ENCODE results near the gene OR2A14. TPM values are rescaled to one million over a fixed set of nuclear protein-coding genes. Genes with fewer than 3 reads are reported as not detected.

Gene OR2A14
- total and polyA plus RNA-seq, 2 experiments from 2014 or later, result not detected

GRCh38 chr7:144085978-144086377 lies 37.0 kb upstream of the OR2A14 start, which contains the start of gene OR2A12 (continued):
- no peak for TF ChIP-seq CTCF (conservative IDR thresholded peaks at IDR 0.05; ENCODE audit: low read depth in 2 of 2)

- Histone ChIP-seq H3K9me2 (ENCODE audit: insufficient read depth) (no peaks in the 10 kb centered on the region), H2AFZ (no peak overlapping the region), H3K36me3 (ENCODE audit: insufficient read depth) (no peaks in the 10 kb centered on the region), H3K4me2 (no peak overlapping the region), H3K27me3 (ENCODE audit: insufficient read depth) (no peaks in the 10 kb centered on the region), H4K20me1 (replicated peaks; ENCODE audit: insufficient read depth) (no peaks in the 10 kb centered on the region), H3F3A (replicated peaks; ENCODE audit: low read depth) (no peaks in the 10 kb centered on the region), H3K27ac (ENCODE audit: low read depth) (no peak overlapping the region), H3K4me1 (ENCODE audit: insufficient read depth) (no peaks in the 10 kb centered on the region; the same call in 1 of the 2 replicates), H3K4me3 (no peak overlapping the region), H3K79me2 (replicated peaks; ENCODE audit: insufficient read depth) (no peaks in the 10 kb centered on the region)
- TF ChIP-seq JUNB (IDR thresholded peaks at IDR 0.05; ENCODE audit: unreplicated experiment), result no peak
- no peak for TF ChIP-seq CREB1 (CRISPR knock-in tag; IDR thresholded peaks at IDR 0.05; ENCODE audit: low read depth)
- no peak for TF ChIP-seq CTCF (conservative IDR thresholded peaks at IDR 0.05; ENCODE audit: low read depth in 2 of 2)
- no peak for TF ChIP-seq EZH2 (IDR thresholded peaks at IDR 0.05; ENCODE audit: low read depth, unreplicated experiment)
- TF ChIP-seq ETS1 (IDR thresholded peaks at IDR 0.05), result no peak
- TF ChIP-seq ZNF462 (CRISPR knock-in tag; IDR thresholded peaks at IDR 0.05), result no peak
- Mint-ChIP-seq H3K27ac (no peak overlapping the region), H3K27me3 (ENCODE audit: insufficient read depth, low read depth, poor library complexity) (no peaks in the 10 kb centered on the region), H3K9me3 (peaks cover 5% of the 10 kb centered on the region; the same call in 2 of the 3 replicates), H3K4me3 (no peak overlapping the region), H3K36me3 (ENCODE audit: low read depth) (no peaks in the 10 kb centered on the region), H3K4me1 (peaks cover 2% of the 10 kb centered on the region; the same call in 1 of the 3 replicates)
- DNase-seq (ENCODE audit: low spot score) (no peak), ATAC-seq (no peak)
Observed at GRCh38 chr7:144086730-144087129, 36.2 kb upstream of the OR2A14 start.
